Measurements from ENCODE around the gene RHBDD1.

The RHBDD1 gene

DNA sequence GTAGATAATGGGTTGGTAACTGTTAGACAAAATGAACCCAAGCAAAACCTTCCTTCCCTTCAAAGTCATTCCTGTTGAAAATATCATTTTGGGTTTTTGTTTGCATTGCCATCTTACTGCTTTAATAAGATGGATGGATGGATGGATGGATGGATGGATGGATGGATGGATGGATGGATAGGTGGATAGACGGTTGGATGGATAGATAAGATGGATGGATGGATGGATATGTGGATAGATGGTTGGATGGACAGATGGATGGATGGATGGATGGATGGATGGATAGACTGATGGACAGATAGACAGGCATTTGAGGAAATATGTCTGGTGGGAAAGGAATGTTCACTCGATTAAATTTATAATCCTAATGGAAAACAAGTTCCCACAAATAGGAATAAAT, 194.9 kb downstream of the RHBDD1 start:
- DNase-seq (ENCODE audit: low read depth), result no peak
- TF ChIP-seq, protein P1, sequence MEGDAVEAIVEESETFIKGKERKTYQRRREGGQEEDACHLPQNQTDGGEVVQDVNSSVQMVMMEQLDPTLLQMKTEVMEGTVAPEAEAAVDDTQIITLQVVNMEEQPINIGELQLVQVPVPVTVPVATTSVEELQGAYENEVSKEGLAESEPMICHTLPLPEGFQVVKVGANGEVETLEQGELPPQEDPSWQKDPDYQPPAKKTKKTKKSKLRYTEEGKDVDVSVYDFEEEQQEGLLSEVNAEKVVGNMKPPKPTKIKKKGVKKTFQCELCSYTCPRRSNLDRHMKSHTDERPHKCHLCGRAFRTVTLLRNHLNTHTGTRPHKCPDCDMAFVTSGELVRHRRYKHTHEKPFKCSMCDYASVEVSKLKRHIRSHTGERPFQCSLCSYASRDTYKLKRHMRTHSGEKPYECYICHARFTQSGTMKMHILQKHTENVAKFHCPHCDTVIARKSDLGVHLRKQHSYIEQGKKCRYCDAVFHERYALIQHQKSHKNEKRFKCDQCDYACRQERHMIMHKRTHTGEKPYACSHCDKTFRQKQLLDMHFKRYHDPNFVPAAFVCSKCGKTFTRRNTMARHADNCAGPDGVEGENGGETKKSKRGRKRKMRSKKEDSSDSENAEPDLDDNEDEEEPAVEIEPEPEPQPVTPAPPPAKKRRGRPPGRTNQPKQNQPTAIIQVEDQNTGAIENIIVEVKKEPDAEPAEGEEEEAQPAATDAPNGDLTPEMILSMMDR (IDR thresholded peaks at IDR 0.05; ENCODE audit: control insufficient read depth, extremely low read depth, insufficient read depth), result no peak
- no peak overlapping the region for H3K4me3 ChIP-seq (ENCODE audit: low read depth, low read length)

DNA sequence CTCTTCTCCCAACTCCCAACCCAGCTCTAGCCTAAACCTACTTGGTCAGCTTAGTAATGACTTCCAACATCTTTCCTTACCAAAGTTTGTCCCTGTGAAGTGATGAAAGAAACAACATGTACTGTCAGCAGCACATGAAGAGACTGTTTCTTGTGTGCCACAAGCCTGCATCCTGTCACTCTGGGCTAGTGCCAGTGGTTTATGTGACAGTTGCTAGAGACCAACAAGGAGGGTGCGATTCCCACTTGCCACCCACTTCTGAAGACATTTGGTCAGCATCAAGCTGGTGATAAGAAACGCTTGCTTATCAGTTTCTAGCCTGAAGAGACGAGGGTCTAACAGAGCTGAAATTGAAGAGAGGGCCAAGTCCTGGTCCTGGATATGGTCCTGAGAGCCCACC, 195.5 kb downstream of the RHBDD1 start:
- TF ChIP-seq, protein P1 (IDR thresholded peaks at IDR 0.05; ENCODE audit: control insufficient read depth, extremely low read depth, insufficient read depth), result no peak
- no peak for DNase-seq (ENCODE audit: low read depth)

DNA sequence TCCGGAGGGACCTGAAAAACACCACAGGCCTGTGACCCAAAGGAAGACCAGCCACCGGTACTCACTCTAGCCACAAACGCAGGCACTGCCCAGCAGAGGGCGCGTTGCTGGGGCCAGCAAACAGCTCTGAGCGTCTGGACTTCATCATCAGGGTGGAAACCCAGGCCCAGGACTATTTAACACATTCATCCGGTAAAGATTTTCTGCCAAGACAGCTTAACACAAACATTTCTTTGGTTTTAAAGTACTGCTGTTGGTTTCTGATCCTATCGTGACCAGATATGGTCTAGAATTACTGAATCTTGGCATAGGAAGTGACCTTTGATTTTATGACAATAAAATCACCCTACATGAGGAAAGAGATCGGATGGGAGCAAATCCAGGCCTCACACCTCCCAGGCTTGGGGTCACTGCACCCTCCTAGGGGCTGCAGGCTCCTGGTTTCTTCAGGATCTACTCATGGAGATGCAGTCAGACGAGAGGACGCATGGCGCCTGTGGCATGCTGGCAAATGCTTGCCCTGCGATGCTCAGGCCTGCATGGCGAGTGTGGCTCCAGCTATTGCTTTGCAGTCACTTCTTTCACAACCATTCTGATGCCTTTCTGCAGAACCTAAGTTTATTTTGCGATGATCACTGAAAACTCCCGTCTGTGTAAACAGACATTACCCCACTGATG, 197.8 kb downstream of the RHBDD1 start:
- no peak for DNase-seq (ENCODE audit: low read depth)
- H3K4me3 ChIP-seq (ENCODE audit: low read depth, low read length), result no peak overlapping the region
- TF ChIP-seq, protein P1 (IDR thresholded peaks at IDR 0.05; ENCODE audit: control insufficient read depth, extremely low read depth, insufficient read depth), result peak; percentile 76

More for the DNA sequence above, 195.5 kb downstream of the RHBDD1 start:
- no peak overlapping the region for H3K4me3 ChIP-seq (ENCODE audit: low read depth, low read length)

DNA sequence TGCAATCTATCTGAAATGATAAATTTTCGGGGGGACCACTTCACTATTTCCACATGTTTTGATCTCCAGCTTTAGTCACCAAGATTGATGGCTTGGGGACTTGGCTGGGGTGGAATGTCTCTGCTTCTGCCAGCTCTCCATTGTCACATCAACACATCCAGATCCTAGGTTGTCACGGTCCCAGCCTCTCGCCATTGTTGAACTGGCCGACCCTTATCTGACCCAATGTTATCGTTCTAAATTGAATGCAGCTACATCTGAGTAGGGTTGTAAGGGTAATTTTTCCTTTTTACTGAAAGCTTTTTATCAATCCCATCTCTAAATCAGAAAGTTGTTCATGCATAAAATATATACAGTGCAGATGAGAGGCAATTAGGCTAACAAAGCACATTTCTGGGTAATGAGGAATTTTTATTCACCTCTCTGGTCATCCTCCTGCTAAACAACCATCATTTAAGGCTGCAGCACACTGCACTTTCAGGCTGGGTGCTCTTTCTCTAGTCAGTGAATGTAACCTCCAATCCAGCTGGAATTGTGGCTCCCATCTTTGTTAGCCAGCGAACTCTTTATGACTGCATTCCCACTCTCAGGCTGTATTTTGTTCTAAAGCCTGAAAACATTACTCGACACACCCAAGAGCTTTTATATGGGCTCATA, 200.0 kb downstream of the RHBDD1 start:
- no peak overlapping the region for H3K4me3 ChIP-seq (ENCODE audit: low read depth, low read length)
- TF ChIP-seq, protein P1 (IDR thresholded peaks at IDR 0.05; ENCODE audit: control insufficient read depth, extremely low read depth, insufficient read depth), result no peak
- no peak for DNase-seq (ENCODE audit: low read depth)

DNA sequence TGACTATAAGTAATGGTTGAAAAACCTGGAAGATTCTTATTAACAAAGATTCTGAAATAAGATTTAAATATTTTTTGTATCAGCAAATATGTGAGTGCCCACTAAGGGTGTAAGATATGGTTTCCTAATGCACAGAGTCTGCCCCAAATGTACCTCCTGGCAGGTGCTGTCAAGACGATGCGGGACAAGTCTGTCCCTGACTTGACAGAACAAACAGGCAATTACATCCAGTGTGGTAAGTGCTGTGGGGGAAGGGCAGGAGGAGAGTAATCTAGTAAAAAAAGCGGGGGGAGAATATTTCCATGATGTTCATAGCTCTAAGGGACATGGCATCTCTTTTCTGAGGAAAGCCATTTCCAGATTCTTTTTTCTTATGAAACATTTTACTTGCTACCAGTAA, 200.7 kb downstream of the RHBDD1 start:
- no peak overlapping the region for H3K4me3 ChIP-seq (ENCODE audit: low read depth, low read length)
- TF ChIP-seq, protein P1 (IDR thresholded peaks at IDR 0.05; ENCODE audit: control insufficient read depth, extremely low read depth, insufficient read depth), result no peak
- DNase-seq (ENCODE audit: low read depth), result no peak

DNA sequence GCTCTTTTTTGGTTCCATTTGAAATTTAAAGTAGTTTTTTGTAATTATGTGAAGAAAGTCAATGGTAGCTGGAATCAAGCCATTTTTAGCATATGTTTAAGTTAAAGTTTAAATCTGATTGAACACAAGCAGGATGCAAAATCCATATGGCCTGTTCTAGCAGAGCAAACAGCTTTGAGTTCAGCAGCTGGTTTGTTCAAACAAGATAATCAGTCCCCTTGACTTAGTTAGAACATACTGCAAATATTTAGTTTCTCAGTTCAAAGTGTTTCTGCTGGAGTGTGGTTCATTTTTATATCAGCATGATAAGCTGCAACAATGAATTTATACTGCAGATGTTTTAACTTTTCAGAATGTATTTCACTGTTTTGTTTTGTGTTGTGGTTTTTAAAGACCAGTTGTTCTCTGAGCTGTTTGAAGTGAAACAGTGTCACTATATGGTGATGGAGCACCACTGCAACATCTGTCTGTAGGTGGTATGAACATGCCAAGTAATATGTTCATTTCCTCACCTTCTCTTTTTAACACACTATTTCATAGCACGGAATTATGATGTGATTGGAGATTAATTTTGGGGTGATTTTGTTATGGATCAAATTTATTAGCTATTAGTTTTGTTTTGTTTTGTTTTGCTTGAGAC, 202.8 kb downstream of the RHBDD1 start:
- no peak overlapping the region for H3K4me3 ChIP-seq (ENCODE audit: low read depth, low read length)
- TF ChIP-seq, protein P1 (IDR thresholded peaks at IDR 0.05; ENCODE audit: control insufficient read depth, extremely low read depth, insufficient read depth), result peak; percentile 19; the same call in 1 of the 2 replicates
- DNase-seq (ENCODE audit: low read depth), result peak; percentile 23

Data from LNCaP clone FGC (cell line).